Measurements from ENCODE around the gene HEPHL1. TPM values are rescaled to one million over a fixed set of nuclear protein-coding genes. Genes with fewer than 3 reads are reported as not detected.
A peak's percentile ranks its signal among the peaks of the same experiment; 100 is the strongest.

HEPHL1 gene
- total RNA-seq, 1 experiment from 2014 or later, result not detected

DNA sequence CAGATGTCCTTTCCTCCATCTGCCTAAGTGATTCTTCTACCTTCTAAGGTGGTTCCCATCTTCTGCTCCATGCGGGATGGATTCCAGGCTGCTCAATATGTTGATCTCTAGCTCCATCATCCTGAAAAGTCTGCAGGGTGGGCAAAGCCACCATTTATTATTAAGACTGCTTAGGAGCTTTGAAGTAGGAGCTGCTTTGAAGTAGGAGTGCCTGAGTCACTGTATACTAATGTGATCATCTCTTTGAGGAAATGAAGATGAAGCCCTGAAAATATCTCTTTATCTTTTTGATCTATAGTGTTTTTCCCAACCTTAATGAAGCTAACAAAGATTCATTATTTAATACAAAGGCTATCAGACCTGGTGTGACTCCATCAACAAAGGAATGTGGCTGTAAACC, 13.1 kb downstream of the HEPHL1 start:
- H3K4me3 ChIP-seq (replicated peaks in 1 of 2; ENCODE audit: low read depth in 1 of 2, low read length in 2 of 2), result no peak overlapping the region
- ChIA-PET POLR2A (no interaction called here), RAD21 (ENCODE audit: low non-redundant PET in 1 of 2, low total read pairs in 2 of 2, uncharacterized antibody in 2 of 2, unreplicated experiment in 2 of 2) (interaction anchor here in 1 of 2 experiments (0.6 kb wide), 1 partner anchor 11 kb away, joined by 3 read pairs; no protein-coding TSS in a partner anchor), CTCF (no interaction called here)
- H3K9ac ChIP-seq (ENCODE audit: low read length), result no peak overlapping the region
- no peak for DNase-seq (ENCODE audit: low read depth, low spot score)
- no peaks in the 10 kb centered on the region for H3K79me2 ChIP-seq (ENCODE audit: insufficient read depth, low read length)
- H3K9me2 ChIP-seq (ENCODE audit: insufficient read depth), result no peaks in the 10 kb centered on the region
- peak; percentile 39 for ATAC-seq
- no peaks in the 10 kb centered on the region for H3K36me3 ChIP-seq (ENCODE audit: control insufficient read depth in 1 of 2, insufficient read depth in 2 of 2, low read length in 2 of 2)
- no peak for TF ChIP-seq SIN3A (IDR thresholded peaks at IDR 0.05; ENCODE audit: low read depth)
- TF ChIP-seq YY1 (IDR thresholded peaks at IDR 0.05; ENCODE audit: extremely low read depth, insufficient replicate concordance, low read depth, low read length), result no peak
- no peak for TF ChIP-seq CEBPB (IDR thresholded peaks at IDR 0.05; ENCODE audit: low read depth)
- TF ChIP-seq, protein P1, sequence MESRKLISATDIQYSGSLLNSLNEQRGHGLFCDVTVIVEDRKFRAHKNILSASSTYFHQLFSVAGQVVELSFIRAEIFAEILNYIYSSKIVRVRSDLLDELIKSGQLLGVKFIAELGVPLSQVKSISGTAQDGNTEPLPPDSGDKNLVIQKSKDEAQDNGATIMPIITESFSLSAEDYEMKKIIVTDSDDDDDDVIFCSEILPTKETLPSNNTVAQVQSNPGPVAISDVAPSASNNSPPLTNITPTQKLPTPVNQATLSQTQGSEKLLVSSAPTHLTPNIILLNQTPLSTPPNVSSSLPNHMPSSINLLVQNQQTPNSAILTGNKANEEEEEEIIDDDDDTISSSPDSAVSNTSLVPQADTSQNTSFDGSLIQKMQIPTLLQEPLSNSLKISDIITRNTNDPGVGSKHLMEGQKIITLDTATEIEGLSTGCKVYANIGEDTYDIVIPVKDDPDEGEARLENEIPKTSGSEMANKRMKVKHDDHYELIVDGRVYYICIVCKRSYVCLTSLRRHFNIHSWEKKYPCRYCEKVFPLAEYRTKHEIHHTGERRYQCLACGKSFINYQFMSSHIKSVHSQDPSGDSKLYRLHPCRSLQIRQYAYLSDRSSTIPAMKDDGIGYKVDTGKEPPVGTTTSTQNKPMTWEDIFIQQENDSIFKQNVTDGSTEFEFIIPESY (IDR thresholded peaks at IDR 0.05; ENCODE audit: extremely low read depth, insufficient replicate concordance, low read length), result no peak
- TF ChIP-seq TCF7L2 (IDR thresholded peaks at IDR 0.05; ENCODE audit: borderline replicate concordance, extremely low read depth, insufficient read depth, insufficient read length), result peak; percentile 59
- peak; percentile 12; the same call in 1 of the 2 replicates for TF ChIP-seq FOSL1 (IDR thresholded peaks at IDR 0.05; ENCODE audit: low read depth)
- no peak overlapping the region for H2AFZ ChIP-seq (ENCODE audit: low read depth, low read length, poor library complexity, severe bottlenecking)
- H3K27ac ChIP-seq (ENCODE audit: low read depth, low read length), result no peak overlapping the region
- no peaks in the 10 kb centered on the region for H3K27me3 ChIP-seq (ENCODE audit: insufficient read depth, low read length)
- intact Hi-C loops (cut with micrococcal nuclease), result no loop called here
- peaks cover 0 to 26% of the 10 kb centered on the region in 2 experiments; a peak in 2 of 4 replicates for H3K4me1 ChIP-seq (ENCODE audit: control insufficient read depth in 1 of 2, insufficient read depth in 2 of 2, low read length in 2 of 2)
- peak overlapping the region; percentile 27 for H3K4me2 ChIP-seq (ENCODE audit: low read length)
- no TSS peak for BruUV-seq (replicated peaks)
- H4K20me1 ChIP-seq (ENCODE audit: insufficient read depth), result no peaks in the 10 kb centered on the region
- no peaks in the 10 kb centered on the region for H3K9me3 ChIP-seq (ENCODE audit: control insufficient read depth in 1 of 2, insufficient read depth in 1 of 2, low read depth in 1 of 2, low read length in 2 of 2)

DNA sequence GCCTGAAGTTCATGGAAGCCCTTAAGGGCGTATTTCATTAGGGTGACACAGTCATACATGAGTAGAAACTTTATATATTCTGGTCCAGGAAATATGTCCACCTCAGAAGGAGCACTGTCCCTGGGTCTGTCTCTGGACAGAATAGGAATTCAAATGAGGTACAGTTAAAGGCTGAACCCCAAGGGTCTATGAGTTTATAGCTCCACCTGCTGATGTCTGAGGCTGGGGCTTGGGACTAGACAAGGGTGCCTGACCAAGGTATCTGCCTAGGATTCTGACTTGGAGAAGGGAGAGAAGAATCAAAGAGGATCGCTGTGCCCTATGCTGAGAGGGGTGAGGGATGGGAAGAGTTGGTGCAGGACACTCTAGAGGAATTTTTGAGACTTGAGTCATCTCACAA, 14.9 kb downstream of the HEPHL1 start:
- RAD21 ChIA-PET (ENCODE audit: low non-redundant PET in 1 of 2, low total read pairs in 2 of 2, uncharacterized antibody in 2 of 2, unreplicated experiment in 2 of 2), result no interaction called here
- no peaks in the 10 kb centered on the region for H3K36me3 ChIP-seq (ENCODE audit: control insufficient read depth in 1 of 2, insufficient read depth in 2 of 2, low read length in 2 of 2)
- H3K9ac ChIP-seq (ENCODE audit: low read length), result no peak overlapping the region
- no TSS peak for BruUV-seq (replicated peaks)
- H3K4me3 ChIP-seq (replicated peaks in 1 of 2; ENCODE audit: low read depth in 1 of 2, low read length in 2 of 2), result no peak overlapping the region
- intact Hi-C loops (cut with micrococcal nuclease), result no loop called here
- CTCF ChIA-PET, result interaction anchor here (1.3 kb wide), 1 partner anchor 141 kb away, joined by 3 read pairs; no protein-coding TSS in a partner anchor
- H3K9me2 ChIP-seq (ENCODE audit: insufficient read depth), result no peaks in the 10 kb centered on the region
- H2AFZ ChIP-seq (ENCODE audit: low read depth, low read length, poor library complexity, severe bottlenecking), result no peak overlapping the region
- POLR2A ChIA-PET, result no interaction called here
- TF ChIP-seq SP1 (IDR thresholded peaks at IDR 0.05; ENCODE audit: low read depth), result no peak
- peak; percentile 44 for TF ChIP-seq RAD21 (IDR thresholded peaks at IDR 0.05; ENCODE audit: low read depth)
- no peak for DNase-seq (ENCODE audit: low read depth, low spot score)
- H4K20me1 ChIP-seq (ENCODE audit: insufficient read depth), result no peaks in the 10 kb centered on the region
- H3K27me3 ChIP-seq (ENCODE audit: insufficient read depth, low read length), result no peaks in the 10 kb centered on the region
- H3K4me2 ChIP-seq (ENCODE audit: low read length), result no peak overlapping the region
- H3K4me1 ChIP-seq (ENCODE audit: control insufficient read depth in 1 of 2, insufficient read depth in 2 of 2, low read length in 2 of 2), result peaks cover 0 to 26% of the 10 kb centered on the region in 2 experiments; a peak in 2 of 4 replicates
- H3K27ac ChIP-seq (ENCODE audit: low read depth, low read length), result no peak overlapping the region
- ATAC-seq, result peak; percentile 46
- no peaks in the 10 kb centered on the region for H3K9me3 ChIP-seq (ENCODE audit: control insufficient read depth in 1 of 2, insufficient read depth in 1 of 2, low read depth in 1 of 2, low read length in 2 of 2)
- no peaks in the 10 kb centered on the region for H3K79me2 ChIP-seq (ENCODE audit: insufficient read depth, low read length)

Measured in HCT116 (cell line).